ENCODE data around the gene CYGB.

The CYGB gene

GRCh38 chr17:76549215-76549518 is 11.7 kb upstream of the CYGB start:
- no peak for FAIRE-seq

GRCh38 chr17:76548378-76549214 is 11.1 kb upstream of the CYGB start:
- TF ChIP-seq, protein P1, sequence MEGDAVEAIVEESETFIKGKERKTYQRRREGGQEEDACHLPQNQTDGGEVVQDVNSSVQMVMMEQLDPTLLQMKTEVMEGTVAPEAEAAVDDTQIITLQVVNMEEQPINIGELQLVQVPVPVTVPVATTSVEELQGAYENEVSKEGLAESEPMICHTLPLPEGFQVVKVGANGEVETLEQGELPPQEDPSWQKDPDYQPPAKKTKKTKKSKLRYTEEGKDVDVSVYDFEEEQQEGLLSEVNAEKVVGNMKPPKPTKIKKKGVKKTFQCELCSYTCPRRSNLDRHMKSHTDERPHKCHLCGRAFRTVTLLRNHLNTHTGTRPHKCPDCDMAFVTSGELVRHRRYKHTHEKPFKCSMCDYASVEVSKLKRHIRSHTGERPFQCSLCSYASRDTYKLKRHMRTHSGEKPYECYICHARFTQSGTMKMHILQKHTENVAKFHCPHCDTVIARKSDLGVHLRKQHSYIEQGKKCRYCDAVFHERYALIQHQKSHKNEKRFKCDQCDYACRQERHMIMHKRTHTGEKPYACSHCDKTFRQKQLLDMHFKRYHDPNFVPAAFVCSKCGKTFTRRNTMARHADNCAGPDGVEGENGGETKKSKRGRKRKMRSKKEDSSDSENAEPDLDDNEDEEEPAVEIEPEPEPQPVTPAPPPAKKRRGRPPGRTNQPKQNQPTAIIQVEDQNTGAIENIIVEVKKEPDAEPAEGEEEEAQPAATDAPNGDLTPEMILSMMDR (IDR thresholded peaks at IDR 0.05; ENCODE audit: insufficient read depth, missing control alignments), result no peak
- DNase-seq (ENCODE audit: insufficient read length, low spot score) (no peak), FAIRE-seq (no peak)

More at GRCh38 chr17:76549215-76549518, 11.7 kb upstream of the CYGB start:
- no peak for DNase-seq (ENCODE audit: insufficient read length, low spot score)
- TF ChIP-seq, protein P1 (IDR thresholded peaks at IDR 0.05; ENCODE audit: insufficient read depth, missing control alignments), result no peak

DNA sequence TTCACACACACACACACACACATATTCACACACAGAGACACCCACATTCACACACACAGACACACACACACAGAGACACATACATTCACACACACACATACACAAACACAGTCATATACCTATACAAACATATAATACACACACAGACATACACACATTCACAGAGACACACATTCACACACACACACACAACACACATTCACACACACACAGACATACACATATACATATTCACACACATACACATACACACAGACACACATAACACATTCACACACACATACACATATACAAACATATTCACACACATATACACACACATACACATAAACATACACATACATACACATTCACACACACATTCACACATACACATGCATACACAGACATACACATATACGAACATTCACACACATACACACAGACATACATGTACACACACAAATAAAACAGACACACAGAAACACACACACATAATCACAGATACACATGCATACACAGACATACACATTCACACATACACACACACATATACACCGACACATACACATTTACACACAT is 10.2 kb upstream of the CYGB start:
- DNase-seq (ENCODE audit: insufficient read length, low spot score) (no peak), FAIRE-seq (peak; percentile 58)
- TF ChIP-seq, protein P1 (IDR thresholded peaks at IDR 0.05; ENCODE audit: insufficient read depth, missing control alignments), result no peak

- TF ChIP-seq, protein P1 (IDR thresholded peaks at IDR 0.05; ENCODE audit: insufficient read depth, missing control alignments), result peak; percentile 93
- FAIRE-seq (no peak), DNase-seq (ENCODE audit: insufficient read length, low spot score) (peak; percentile 39)
These were observed 9.7 kb upstream of the CYGB start for GRCh38 chr17:76547183-76547641.

DNA sequence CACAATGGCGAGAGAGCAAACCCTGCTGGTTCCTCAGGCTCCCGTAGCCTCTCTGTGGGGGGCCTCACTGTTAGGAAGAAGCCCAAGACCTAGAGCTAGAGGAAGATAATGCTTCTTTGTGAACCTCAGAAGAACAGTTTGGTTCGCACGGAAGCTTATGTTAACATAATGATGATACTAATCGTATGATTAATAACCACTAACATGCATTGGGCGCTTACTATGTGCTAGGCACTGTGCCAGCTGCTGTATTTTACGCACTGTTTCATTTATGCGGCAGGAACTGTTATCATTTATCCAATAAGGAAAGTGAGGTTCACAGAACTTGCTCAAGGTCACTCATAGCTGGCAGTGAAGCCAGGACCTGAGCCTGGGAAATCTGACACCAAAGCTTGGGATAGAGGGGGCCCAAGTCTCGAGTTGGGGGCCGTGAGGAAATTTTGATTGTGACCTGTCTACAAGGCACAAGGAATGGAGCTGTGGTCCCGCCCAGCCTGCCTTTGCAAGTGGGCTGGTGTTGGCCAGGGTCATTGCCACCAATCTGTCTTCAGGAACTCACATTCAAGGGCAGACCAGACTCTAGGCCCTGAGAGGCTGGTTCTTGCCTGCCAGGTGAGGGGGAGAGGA is 9.2 kb upstream of the CYGB start:
- FAIRE-seq, result no peak
- TF ChIP-seq, protein P1 (IDR thresholded peaks at IDR 0.05; ENCODE audit: insufficient read depth, missing control alignments), result no peak
- no peak for DNase-seq (ENCODE audit: insufficient read length, low spot score)

DNA sequence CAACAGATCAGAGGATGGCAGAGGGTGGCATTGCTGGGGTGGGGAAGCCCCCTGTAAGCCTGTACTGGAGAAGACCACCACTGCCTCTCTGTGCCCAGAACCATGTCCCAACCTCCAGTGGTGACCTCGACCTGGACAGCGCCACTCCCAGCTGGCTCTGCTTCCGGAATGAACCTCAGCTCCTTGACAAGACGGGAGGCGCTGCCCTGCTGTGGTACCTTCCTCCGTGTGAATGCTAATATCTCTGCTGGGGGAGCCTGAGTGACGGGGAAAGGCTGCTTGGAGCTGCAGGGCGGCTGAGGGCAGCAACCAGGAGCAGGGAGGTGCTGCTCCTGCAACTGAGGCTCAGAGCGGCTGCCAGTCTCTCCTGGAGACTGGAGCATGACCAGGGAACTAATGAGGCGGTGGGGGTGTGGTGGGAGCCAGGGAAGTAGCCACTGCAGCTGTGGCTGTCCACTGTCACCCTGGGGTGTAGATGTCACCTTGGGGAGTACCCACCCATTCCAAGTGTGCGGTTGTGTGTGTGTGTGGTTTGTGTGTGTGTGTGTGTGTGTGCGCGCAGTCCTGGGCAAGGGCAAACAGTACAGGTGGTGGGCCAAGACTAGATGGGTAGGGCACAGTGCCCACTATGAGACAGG is 8.5 kb upstream of the CYGB start:
- DNase-seq (ENCODE audit: insufficient read length, low spot score) (no peak), FAIRE-seq (no peak)
- TF ChIP-seq, protein P1 (IDR thresholded peaks at IDR 0.05; ENCODE audit: insufficient read depth, missing control alignments), result no peak
